ENCODE measurements around the gene LTBP2. TPM values are rescaled to one million over a fixed set of nuclear protein-coding genes. Genes with fewer than 3 reads are reported as not detected.
A peak's percentile ranks its signal among the peaks of the same experiment; 100 is the strongest.

LTBP2 gene
- total and polyA plus RNA-seq, 2 experiments from 2014 or later = 73.5 to 456 TPM

DNA sequence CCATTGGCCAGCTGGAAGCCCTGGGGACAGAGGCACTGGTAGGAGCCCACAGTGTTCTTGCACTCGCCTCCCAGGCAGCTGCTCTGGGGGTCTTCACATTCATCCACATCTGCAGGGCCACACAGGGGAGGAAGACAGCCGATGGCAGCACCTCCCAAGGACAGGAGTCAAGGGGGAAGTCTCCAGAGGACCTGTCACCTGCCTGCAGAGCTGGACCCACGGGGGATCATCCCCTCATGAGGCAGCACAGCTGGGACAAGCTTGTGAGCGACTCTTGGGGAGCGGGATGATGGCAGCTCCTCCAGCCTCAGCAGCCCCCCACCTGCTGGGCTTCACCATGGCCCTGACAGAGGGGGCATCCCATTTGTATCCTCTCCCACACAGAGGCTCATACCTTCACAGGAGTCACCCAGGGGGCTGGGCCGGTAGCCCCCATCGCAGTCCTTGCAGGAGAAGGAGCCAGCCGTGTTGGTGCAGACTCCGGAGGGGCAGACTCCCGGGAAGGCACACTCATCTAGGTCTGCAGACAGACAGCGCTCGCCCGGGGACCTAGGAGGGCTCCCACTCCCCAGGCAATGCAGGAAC is 103.1 kb downstream of the LTBP2 start:
- Histone ChIP-seq H2AFZ (no peak overlapping the region), H4K20me1 (ENCODE audit: insufficient read depth) (no peaks in the 10 kb centered on the region), H3K4me2 (ENCODE audit: unreplicated experiment) (no peak overlapping the region), H3K79me2 (ENCODE audit: insufficient read depth) (no peaks in the 10 kb centered on the region), H3K9me3 (ENCODE audit: low read depth) (no peaks in the 10 kb centered on the region), H3K27ac (no peak overlapping the region), H3F3A (ENCODE audit: insufficient read depth) (peaks cover 29% of the 10 kb centered on the region), H3K9ac (no peak overlapping the region), H3K4me3 (no peak overlapping the region), H3K4me1 (ENCODE audit: insufficient read depth) (peaks cover 27% of the 10 kb centered on the region), H3K27me3 (replicated peaks; ENCODE audit: insufficient read depth) (no peaks in the 10 kb centered on the region), H3K9me2 (ENCODE audit: insufficient read depth) (no peaks in the 10 kb centered on the region), H3K36me3 (ENCODE audit: low read depth) (peaks cover 30% of the 10 kb centered on the region)
- in situ Hi-C loops (cut with MboI) = no loop called here
- 89 to 92% methylated on average over 13 of the region's 13 CpGs for WGBS, 2 experiments (ENCODE audit: low coverage in 1 of 2, low lambda C conversion rate in 2 of 2, missing lambda C conversion rate in 2 of 2)
- DNase-seq = no peak
- TF ChIP-seq EZH2 (IDR thresholded peaks at IDR 0.05; ENCODE audit: insufficient read depth, poor library complexity, severe bottlenecking) (no peak), EZH2phosphoT487 (IDR thresholded peaks at IDR 0.05; ENCODE audit: insufficient read depth, low read depth) (no peak)

DNA sequence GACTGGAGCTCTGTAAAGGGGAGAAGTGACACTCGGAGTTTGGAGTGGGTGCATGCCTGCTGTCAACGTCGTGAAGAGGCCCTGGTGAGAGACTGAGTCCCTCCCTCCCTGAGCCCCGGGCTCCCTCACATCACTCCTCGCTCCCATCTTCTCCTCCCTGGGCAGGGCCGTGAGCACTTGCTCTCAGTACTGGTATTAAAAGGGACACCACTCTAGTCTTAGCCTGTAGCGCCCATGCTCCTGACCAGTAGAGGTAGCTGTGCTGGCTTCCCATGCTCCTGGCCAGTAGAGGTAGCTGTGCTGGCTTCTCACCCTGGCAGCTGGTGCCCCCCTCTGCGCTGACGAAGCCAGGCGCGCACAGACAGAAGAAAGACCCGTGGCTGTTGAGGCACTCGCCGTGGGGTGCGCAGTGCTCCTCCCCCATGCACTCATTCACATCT is 103.7 kb downstream of the LTBP2 start:
- Histone ChIP-seq H3K4me1 (ENCODE audit: insufficient read depth) (peaks cover 21% of the 10 kb centered on the region), H3K9me3 (ENCODE audit: low read depth) (no peaks in the 10 kb centered on the region), H3K27ac (no peak overlapping the region), H3K79me2 (ENCODE audit: insufficient read depth) (no peaks in the 10 kb centered on the region), H4K20me1 (ENCODE audit: insufficient read depth) (no peaks in the 10 kb centered on the region), H3K4me3 (no peak overlapping the region), H3K9me2 (ENCODE audit: insufficient read depth) (no peaks in the 10 kb centered on the region), H3K9ac (no peak overlapping the region), H3F3A (ENCODE audit: insufficient read depth) (peaks cover 24% of the 10 kb centered on the region), H3K27me3 (replicated peaks; ENCODE audit: insufficient read depth) (no peaks in the 10 kb centered on the region), H3K4me2 (ENCODE audit: unreplicated experiment) (no peak overlapping the region), H3K36me3 (ENCODE audit: low read depth) (peaks cover 29% of the 10 kb centered on the region; the same call in 1 of the 2 replicates), H2AFZ (no peak overlapping the region)
- peak; percentile 39 for DNase-seq
- TF ChIP-seq EZH2phosphoT487 (IDR thresholded peaks at IDR 0.05; ENCODE audit: insufficient read depth, low read depth) = no peak
- no peak for TF ChIP-seq EZH2 (IDR thresholded peaks at IDR 0.05; ENCODE audit: insufficient read depth, poor library complexity, severe bottlenecking)
- 85 to 90% methylated on average over 11 to 15 of the region's 15 CpGs for WGBS, 2 experiments (ENCODE audit: low coverage in 1 of 2, low lambda C conversion rate in 2 of 2, missing lambda C conversion rate in 2 of 2)
- in situ Hi-C loops (cut with MboI) = no loop called here

DNA sequence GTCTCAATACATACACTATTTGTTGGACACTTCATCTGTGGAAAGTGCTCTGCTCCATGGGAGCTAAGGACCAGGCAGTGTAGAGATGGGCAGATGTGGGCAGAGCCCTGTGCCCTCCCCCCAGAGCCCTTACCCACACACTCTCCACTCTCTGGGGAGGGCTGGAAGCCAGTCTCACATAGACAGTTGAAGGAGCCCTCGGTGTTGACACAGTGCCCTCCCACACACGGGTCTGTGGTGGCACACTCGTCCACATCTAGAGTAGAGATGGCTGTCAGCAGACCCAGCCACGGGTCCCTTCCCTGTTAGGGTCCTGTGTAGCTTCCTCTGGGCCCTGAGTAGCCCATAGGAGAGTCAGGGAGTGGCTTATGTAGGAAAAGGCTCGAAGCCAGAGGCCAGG is 104.2 kb downstream of the LTBP2 start:
- in situ Hi-C loops (cut with MboI) = no loop called here
- Histone ChIP-seq H3K9me2 (ENCODE audit: insufficient read depth) (no peaks in the 10 kb centered on the region), H3K9ac (no peak overlapping the region), H3K36me3 (ENCODE audit: low read depth) (peaks cover 24% of the 10 kb centered on the region; the same call in 1 of the 2 replicates), H2AFZ (no peak overlapping the region), H3K4me2 (ENCODE audit: unreplicated experiment) (no peak overlapping the region), H3K4me1 (ENCODE audit: insufficient read depth) (peaks cover 18% of the 10 kb centered on the region), H3K9me3 (ENCODE audit: low read depth) (no peaks in the 10 kb centered on the region), H3K27ac (no peak overlapping the region), H3K27me3 (replicated peaks; ENCODE audit: insufficient read depth) (no peaks in the 10 kb centered on the region), H3K4me3 (no peak overlapping the region), H3F3A (ENCODE audit: insufficient read depth) (peaks cover 20% of the 10 kb centered on the region), H3K79me2 (ENCODE audit: insufficient read depth) (no peaks in the 10 kb centered on the region), H4K20me1 (ENCODE audit: insufficient read depth) (no peaks in the 10 kb centered on the region)
- TF ChIP-seq EZH2 (IDR thresholded peaks at IDR 0.05; ENCODE audit: insufficient read depth, poor library complexity, severe bottlenecking) (no peak), EZH2phosphoT487 (IDR thresholded peaks at IDR 0.05; ENCODE audit: insufficient read depth, low read depth) (no peak)
- WGBS, 2 experiments (ENCODE audit: low coverage in 1 of 2, low lambda C conversion rate in 2 of 2, missing lambda C conversion rate in 2 of 2) = 74 to 78% methylated on average over 5 of the region's 5 CpGs
- no peak for DNase-seq

DNA sequence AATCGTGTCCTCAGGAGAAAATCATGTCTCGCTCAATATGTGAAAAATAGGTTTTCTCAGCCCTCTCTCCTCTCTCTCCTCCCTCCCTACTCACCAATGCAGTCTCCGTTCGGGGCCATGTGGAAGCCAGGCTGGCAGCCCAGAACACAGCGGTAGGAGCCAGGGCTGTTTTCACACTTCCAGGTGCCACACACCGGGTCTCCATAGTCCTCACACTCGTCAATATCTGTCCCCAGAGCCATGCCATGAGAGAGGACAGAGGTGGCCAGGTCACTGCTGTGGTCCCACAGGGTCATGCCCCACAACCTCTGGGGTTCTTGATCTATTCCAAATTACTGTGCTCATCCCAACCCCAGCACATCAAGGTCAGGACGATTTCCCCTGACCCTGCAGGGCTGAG is 105.0 kb downstream of the LTBP2 start:
- H3K4me1 ChIP-seq (ENCODE audit: insufficient read depth) = peaks cover 18% of the 10 kb centered on the region
- no peak overlapping the region for H3K4me2 ChIP-seq (ENCODE audit: unreplicated experiment)
- no peak overlapping the region for H3K9ac ChIP-seq
- peaks cover 13% of the 10 kb centered on the region for H3F3A ChIP-seq (ENCODE audit: insufficient read depth)
- in situ Hi-C loops (cut with MboI) = no loop called here
- no peak overlapping the region for H2AFZ ChIP-seq
- H4K20me1 ChIP-seq (ENCODE audit: insufficient read depth) = no peaks in the 10 kb centered on the region
- H3K27ac ChIP-seq = no peak overlapping the region
- WGBS, 2 experiments (ENCODE audit: low coverage in 1 of 2, low lambda C conversion rate in 2 of 2, missing lambda C conversion rate in 2 of 2) = 55 to 56% methylated on average over 8 of the region's 8 CpGs
- no peaks in the 10 kb centered on the region for H3K27me3 ChIP-seq (replicated peaks; ENCODE audit: insufficient read depth)
- no peak overlapping the region for H3K4me3 ChIP-seq
- no peaks in the 10 kb centered on the region for H3K79me2 ChIP-seq (ENCODE audit: insufficient read depth)
- no peak for TF ChIP-seq EZH2 (IDR thresholded peaks at IDR 0.05; ENCODE audit: insufficient read depth, poor library complexity, severe bottlenecking)
- no peak for TF ChIP-seq EZH2phosphoT487 (IDR thresholded peaks at IDR 0.05; ENCODE audit: insufficient read depth, low read depth)
- no peak for DNase-seq
- H3K9me3 ChIP-seq (ENCODE audit: low read depth) = no peaks in the 10 kb centered on the region
- H3K36me3 ChIP-seq (ENCODE audit: low read depth) = peaks cover 20% of the 10 kb centered on the region; the same call in 1 of the 2 replicates
- H3K9me2 ChIP-seq (ENCODE audit: insufficient read depth) = no peaks in the 10 kb centered on the region
